IPS DF 6.9 (cell line): ENCODE measurements around the gene TAF11L11.
"Not testable (repeated sequence)": the region's sequence is repeated elsewhere in the genome, so short reads cannot be mapped to it uniquely, and the experiment has no call there.

Experiments used
- DNase-seq: peaks from one replicate; pipeline ENCODE4 v3.0.0-alpha.2; 2013; ENCODE audit warnings: low read depth, low spot score
- H3K27ac ChIP-seq: one replicate; pipeline ENCODE4 v1.5.1; 2013; ENCODE audit warnings: low read length, control low read depth
- H3K27me3 ChIP-seq: 2 replicates; pipeline ENCODE4 v1.6.1; 2013; ENCODE audit warnings: mild to moderate bottlenecking, low read length; ENCODE audit not compliant: control insufficient read depth, insufficient read depth
- H3K36me3 ChIP-seq: 2 replicates; pipeline ENCODE4 v1.6.1; 2013; ENCODE audit warnings: low read length; ENCODE audit not compliant: control insufficient read depth, insufficient read depth
- H3K4me1 ChIP-seq: 2 replicates; pipeline ENCODE4 v1.6.1; 2013; ENCODE audit warnings: low read length; ENCODE audit not compliant: control insufficient read depth, insufficient read depth
- H3K4me3 ChIP-seq: 2 replicates; pipeline ENCODE4 v1.5.1; 2013; ENCODE audit warnings: mild to moderate bottlenecking, low read length
- H3K9me3 ChIP-seq: 2 replicates; pipeline ENCODE4 v1.6.1; 2013; ENCODE audit warnings: low read length, inconsistent platforms; ENCODE audit not compliant: control insufficient read depth, insufficient read depth
- WGBS: extraction: QIAGEN DNeasy Blood & Tissue Kit; methylation state at CpG from one replicate; pipeline ENCODE4 v1.1.7; 2013; ENCODE audit warnings: mixed read lengths, missing lambda C conversion rate; ENCODE audit not compliant: insufficient read length, insufficient coverage; 5-methylcytosine and 5-hydroxymethylcytosine counted together

TAF11L11 gene

DNA sequence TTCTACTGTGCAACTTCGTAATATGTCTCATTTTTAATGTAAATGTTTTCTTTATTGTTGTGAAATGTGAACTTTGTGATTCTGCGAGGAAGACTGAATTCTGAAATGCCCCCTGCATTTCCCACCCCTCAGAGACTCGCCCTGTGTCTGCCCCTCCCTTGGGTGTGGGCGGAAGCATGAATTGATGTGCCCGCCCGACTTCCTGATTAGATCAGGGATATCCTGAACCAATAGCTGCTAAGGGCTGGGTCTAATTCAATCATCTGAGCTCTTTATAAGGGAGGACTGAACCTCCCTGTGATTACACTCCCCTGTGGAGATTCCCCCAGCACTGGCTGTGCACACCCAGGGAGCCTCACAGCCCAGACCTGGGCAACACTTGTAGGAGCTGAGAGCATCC lies at the start of gene TAF11L11:
TSS of gene TAF11L11 (plus strand) at position 304 of the 400 bp plus-strand sequence.
- not testable (repeated sequence) for H3K27me3 ChIP-seq, H3K4me1 ChIP-seq, DNase-seq, H3K27ac ChIP-seq, H3K4me3 ChIP-seq, H3K36me3 ChIP-seq, H3K9me3 ChIP-seq
- WGBS, result no CpG with 5 or more reads among the region's 6 CpGs

DNA sequence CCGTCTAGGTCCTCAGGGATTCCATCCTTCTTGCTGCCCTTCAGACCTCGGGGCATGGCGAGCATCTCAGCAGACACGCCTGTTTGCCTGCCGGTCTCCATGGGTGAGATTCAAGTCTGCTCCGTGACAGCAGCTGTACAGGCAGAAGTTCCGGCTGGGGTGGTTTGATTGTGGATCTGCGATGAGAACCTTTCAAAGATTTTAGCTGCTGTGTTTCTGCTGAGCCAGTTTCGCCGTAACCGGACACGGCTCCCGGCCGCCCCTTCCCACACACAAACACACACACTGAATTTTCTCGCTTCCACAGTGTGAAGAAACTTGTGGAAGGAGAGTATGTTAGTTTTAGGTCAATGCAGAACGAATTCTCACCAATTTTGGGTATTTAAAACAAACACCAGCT lies 18.3 kb upstream of the TAF11L11 start, which contains the start of gene TAF11L7:
TSS of gene TAF11L7 (minus strand) at position 101 of the 400 bp plus-strand sequence.
- not testable (repeated sequence) for H3K9me3 ChIP-seq, H3K4me3 ChIP-seq, H3K27ac ChIP-seq, DNase-seq, H3K4me1 ChIP-seq, H3K36me3 ChIP-seq, H3K27me3 ChIP-seq
- WGBS, result no CpG with 5 or more reads among the region's 16 CpGs

DNA sequence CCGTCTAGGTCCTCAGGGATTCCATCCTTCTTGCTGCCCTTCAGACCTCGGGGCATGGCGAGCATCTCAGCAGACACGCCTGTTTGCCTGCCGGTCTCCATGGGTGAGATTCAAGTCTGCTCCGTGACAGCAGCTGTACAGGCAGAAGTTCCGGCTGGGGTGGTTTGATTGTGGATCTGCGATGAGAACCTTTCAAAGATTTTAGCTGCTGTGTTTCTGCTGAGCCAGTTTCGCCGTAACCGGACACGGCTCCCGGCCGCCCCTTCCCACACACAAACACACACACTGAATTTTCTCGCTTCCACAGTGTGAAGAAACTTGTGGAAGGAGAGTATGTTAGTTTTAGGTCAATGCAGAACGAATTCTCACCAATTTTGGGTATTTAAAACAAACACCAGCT lies 13.1 kb upstream of the TAF11L11 start, which contains the start of gene TAF11L8:
TSS of gene TAF11L8 (minus strand) at position 101 of the 400 bp plus-strand sequence.
- H3K4me1 ChIP-seq, H3K36me3 ChIP-seq, H3K9me3 ChIP-seq, H3K27ac ChIP-seq, H3K27me3 ChIP-seq, DNase-seq, H3K4me3 ChIP-seq: not testable (repeated sequence)
- no CpG with 5 or more reads among the region's 16 CpGs for WGBS

DNA sequence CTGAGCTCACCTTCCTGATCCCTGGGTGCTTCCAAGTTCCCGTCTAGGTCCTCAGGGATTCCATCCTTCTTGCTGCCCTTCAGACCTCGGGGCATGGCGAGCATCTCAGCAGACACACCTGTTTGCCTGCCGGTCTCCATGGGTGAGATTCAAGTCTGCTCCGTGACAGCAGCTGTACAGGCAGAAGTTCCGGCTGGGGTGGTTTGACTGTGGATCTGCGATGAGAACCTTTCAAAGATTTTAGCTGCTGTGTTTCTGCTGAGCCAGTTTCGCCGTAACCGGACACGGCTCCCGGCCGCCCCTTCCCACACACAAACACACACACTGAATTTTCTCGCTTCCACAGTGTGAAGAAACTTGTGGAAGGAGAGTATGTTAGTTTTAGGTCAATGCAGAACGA lies 9.7 kb upstream of the TAF11L11 start, which contains the start of gene TAF11L9:
TSS of gene TAF11L9 (minus strand) at position 140 of the 400 bp plus-strand sequence.
- DNase-seq, H3K4me3 ChIP-seq, H3K9me3 ChIP-seq, H3K27me3 ChIP-seq, H3K27ac ChIP-seq, H3K36me3 ChIP-seq, H3K4me1 ChIP-seq: not testable (repeated sequence)
- WGBS, result no CpG with 5 or more reads among the region's 15 CpGs

DNA sequence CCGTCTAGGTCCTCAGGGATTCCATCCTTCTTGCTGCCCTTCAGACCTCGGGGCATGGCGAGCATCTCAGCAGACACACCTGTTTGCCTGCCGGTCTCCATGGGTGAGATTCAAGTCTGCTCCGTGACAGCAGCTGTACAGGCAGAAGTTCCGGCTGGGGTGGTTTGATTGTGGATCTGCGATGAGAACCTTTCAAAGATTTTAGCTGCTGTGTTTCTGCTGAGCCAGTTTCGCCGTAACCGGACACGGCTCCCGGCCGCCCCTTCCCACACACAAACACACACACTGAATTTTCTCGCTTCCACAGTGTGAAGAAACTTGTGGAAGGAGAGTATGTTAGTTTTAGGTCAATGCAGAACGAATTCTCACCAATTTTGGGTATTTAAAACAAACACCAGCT lies 6.3 kb upstream of the TAF11L11 start, which contains the start of gene TAF11L10:
TSS of gene TAF11L10 (minus strand) at position 101 of the 400 bp plus-strand sequence.
- H3K27me3 ChIP-seq, H3K9me3 ChIP-seq, DNase-seq, H3K4me1 ChIP-seq, H3K36me3 ChIP-seq, H3K27ac ChIP-seq, H3K4me3 ChIP-seq: not testable (repeated sequence)
- WGBS, result no CpG with 5 or more reads among the region's 15 CpGs

DNA sequence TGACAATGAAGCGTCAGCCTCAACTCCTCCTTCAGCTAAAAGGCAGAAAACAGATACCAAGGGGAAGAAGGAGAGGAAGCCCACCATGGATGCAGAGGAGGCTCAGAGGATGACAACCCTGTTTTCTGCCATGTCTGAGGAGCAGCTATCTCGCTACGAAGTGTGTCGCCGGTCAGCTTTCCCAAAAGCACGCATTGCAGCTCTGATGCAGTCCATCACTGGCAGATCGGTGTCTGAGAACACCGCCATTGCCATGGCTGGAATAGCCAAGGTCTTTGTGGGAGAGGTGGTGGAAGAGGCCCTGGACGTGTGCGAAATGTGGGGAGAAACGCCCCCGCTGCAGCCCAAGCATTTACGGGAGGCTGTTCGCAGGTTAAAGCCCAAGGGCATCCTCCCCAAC lies 968 bp downstream of the TAF11L11 start:
- WGBS, result no CpG with 5 or more reads among the region's 14 CpGs
- H3K36me3 ChIP-seq, result no peaks in the 10 kb centered on the region
- H3K9me3 ChIP-seq, result no peaks in the 10 kb centered on the region
- no peak overlapping the region for H3K27ac ChIP-seq
- H3K4me3 ChIP-seq, result no peak overlapping the region
- H3K27me3 ChIP-seq, result no peaks in the 10 kb centered on the region
- no peaks in the 10 kb centered on the region for H3K4me1 ChIP-seq
- DNase-seq, result no peak

DNA sequence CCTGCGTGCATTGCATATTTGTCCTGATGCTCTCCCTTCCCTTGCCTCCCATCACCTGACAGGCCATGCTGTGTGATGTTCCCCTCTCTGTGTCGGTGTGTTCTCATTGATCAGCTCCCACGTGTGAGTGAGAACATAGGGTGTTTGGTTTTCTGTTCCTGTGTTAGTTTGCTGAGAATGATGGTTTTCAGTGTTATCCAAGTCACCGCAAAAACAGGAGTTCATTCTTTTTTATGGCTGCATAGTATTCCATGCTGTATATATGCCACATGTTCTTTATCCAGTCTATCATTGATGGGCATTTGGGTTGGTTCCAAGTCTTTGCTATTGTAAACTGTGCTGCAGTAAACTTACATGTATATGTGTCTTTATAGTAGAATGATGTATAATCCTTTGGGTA lies 3.5 kb downstream of the TAF11L11 start:
- WGBS, result no CpG with 5 or more reads among the region's 4 CpGs
- H3K27me3 ChIP-seq, result not testable (repeated sequence)

DNA sequence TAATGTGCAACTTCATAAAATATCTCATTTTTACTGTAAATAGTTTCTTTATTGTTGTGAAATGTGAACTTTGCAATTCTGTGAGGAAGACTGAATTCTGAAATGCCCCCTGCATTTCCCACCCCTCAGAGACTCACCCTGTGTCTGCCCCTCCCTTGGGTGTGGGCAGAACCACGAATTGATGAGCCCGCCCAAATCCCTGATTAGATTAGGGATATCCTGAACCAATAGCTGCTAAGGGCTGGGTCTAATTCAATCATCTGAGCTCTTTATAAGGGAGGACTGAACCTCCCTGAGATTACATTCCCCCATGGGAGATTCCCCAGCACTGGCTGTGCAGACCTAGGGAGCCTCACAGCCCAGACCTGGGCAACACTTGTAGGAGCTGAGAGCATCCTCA lies 6.1 kb downstream of the TAF11L11 start, which contains the start of gene TAF11L12:
TSS of gene TAF11L12 (plus strand) at position 301 of the 400 bp plus-strand sequence.
- no CpG with 5 or more reads among the region's 2 CpGs for WGBS

More for the DNA sequence above, 3.5 kb downstream of the TAF11L11 start:
- not testable (repeated sequence) for H3K9me3 ChIP-seq, H3K36me3 ChIP-seq, H3K4me1 ChIP-seq, H3K27ac ChIP-seq, H3K4me3 ChIP-seq, DNase-seq

DNA sequence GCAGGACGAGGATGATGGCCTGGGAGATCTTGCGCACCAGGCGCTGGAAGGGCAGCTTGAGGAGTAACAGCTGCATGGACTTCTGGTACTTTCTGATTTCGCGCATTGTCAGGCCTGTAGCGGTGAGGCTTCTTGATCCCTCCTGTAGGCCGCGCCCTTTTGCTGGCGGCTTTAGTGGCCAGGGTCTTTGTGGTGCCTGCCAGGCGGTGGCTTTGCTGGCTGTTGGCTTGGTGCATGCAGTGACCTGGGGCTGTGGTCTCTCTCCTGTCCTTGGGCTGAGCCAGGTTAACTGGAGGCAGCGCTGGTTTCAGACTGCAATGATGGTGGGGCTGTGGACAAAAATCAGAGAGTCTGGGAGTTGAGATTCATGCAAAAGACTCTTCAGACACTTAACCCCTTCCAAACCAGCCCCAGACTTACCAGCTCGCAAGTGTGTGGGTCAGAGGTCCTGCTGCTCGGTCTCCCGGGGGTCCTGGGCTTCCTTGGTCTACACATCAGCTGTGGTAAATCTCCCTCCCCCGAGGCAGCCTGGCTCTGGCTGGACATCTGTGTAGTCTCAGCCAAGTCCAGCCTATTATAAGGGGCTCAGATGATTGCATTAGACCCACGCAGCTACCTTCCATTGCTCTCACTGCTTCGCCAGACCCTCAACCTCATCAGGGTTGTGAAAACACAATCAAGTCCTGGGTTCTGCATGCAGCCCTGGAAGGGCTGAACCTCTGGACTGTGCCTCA lies 11.1 kb downstream of the TAF11L11 start:
- H3K27me3 ChIP-seq, result no peaks in the 10 kb centered on the region
- no peak for DNase-seq
- no peaks in the 10 kb centered on the region for H3K4me1 ChIP-seq
- no peaks in the 10 kb centered on the region for H3K36me3 ChIP-seq
- no CpG with 5 or more reads among the region's 17 CpGs for WGBS
- no peaks in the 10 kb centered on the region for H3K9me3 ChIP-seq
- H3K4me3 ChIP-seq, result no peak overlapping the region
- no peak overlapping the region for H3K27ac ChIP-seq

More for the DNA sequence above, 6.1 kb downstream of the TAF11L11 start, which contains the start of gene TAF11L12:
- H3K4me3 ChIP-seq, H3K27ac ChIP-seq, H3K9me3 ChIP-seq, H3K4me1 ChIP-seq, DNase-seq, H3K27me3 ChIP-seq, H3K36me3 ChIP-seq: not testable (repeated sequence)

DNA sequence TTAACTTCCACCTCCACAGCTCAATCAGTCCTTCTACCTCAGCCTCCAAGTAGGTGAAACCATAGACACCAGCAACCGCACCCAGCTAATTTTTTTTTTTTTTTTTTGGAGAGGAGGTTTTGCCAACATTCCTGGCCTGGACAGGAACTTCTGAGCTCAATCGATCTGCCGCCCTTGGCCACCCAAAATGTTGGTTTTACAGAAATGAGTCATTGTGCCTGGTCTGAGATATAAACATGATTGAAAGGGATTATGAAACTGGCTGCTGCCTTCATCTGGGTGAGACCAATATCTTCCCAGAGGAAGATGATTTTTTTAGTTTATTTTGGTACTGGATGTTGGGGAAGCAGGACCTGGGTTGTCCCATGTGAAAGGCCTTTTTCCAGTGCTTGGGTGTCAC lies 15.4 kb downstream of the TAF11L11 start:
- DNase-seq, result no peak
- H3K4me3 ChIP-seq, result no peak overlapping the region
- no peaks in the 10 kb centered on the region for H3K27me3 ChIP-seq
- no peaks in the 10 kb centered on the region for H3K36me3 ChIP-seq
- H3K4me1 ChIP-seq, result no peaks in the 10 kb centered on the region
- WGBS, result no CpG with 5 or more reads among the region's 3 CpGs
- H3K27ac ChIP-seq, result no peak overlapping the region
- H3K9me3 ChIP-seq, result no peaks in the 10 kb centered on the region

DNA sequence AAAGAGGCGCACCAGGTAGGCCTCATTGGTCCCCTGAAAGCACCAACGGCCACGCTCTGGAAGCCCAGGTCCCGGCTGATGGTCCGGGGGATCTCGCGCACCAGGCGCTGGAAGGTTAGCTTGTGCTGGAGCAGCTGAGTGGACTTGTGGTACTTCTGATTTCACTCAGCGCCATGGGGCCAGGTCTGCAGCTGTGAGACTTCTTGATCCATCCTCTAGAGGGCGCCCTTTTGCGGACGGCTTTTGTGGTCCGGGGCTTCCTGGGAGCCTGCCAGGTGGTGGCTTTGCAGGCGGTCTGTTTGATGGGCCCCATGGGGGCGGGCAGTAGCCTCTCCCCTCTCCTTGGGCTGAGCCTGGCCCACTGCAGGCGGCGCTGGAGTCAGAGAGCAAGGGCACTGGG lies 16.6 kb downstream of the TAF11L11 start:
- Histone ChIP-seq H3K4me1 (no peaks in the 10 kb centered on the region), H3K27me3 (no peaks in the 10 kb centered on the region), H3K4me3 (no peak overlapping the region), H3K27ac (no peak overlapping the region), H3K9me3 (no peaks in the 10 kb centered on the region), H3K36me3 (no peaks in the 10 kb centered on the region)
- DNase-seq, result peak; percentile 2
- no CpG with 5 or more reads among the region's 17 CpGs for WGBS
